NOMO-1 treated with dmso at 0.1 percent for 144 hours (cell line): ENCODE data around the gene OFD1.
"Not testable (repeated sequence)": the region's sequence is repeated elsewhere in the genome, so short reads cannot be mapped to it uniquely, and the experiment has no call there.

Experiments
- DNase-seq: peaks from one replicate; lab custom pipeline; 2025; ENCODE audit not compliant: unreplicated experiment; lab: John Stamatoyannopoulos, UW

OFD1 gene

DNA sequence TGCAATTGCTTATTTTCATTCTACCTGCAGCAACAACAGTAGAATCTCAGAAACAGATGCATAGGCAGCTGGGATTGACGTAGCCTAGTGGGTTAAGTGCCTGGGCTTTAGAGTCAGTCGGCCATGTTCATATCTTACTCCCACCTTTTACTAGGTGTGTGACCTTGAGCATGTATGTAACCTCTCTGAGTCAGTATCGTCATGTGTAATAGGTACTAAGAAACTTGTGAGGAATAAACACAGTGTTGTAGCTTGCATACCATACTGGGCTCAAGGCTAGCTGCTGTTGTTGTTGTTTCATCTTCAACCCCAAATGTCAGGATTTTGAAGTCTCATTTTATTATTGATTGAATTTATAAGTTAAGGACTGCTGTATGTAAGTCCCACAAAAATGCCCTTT, 31.4 kb upstream of the OFD1 start:
- DNase-seq: no peak

GRCh38 chrX:13703589-13703988, 31.0 kb upstream of the OFD1 start:
- no peak for DNase-seq

GRCh38 chrX:13711141-13711540, 23.4 kb upstream of the OFD1 start:
- no peak for DNase-seq

GRCh38 chrX:13716455-13716854, 18.1 kb upstream of the OFD1 start:
- no peak for DNase-seq

- no peak for DNase-seq
Measured at GRCh38 chrX:13716905-13717304, 17.6 kb upstream of the OFD1 start.

DNA sequence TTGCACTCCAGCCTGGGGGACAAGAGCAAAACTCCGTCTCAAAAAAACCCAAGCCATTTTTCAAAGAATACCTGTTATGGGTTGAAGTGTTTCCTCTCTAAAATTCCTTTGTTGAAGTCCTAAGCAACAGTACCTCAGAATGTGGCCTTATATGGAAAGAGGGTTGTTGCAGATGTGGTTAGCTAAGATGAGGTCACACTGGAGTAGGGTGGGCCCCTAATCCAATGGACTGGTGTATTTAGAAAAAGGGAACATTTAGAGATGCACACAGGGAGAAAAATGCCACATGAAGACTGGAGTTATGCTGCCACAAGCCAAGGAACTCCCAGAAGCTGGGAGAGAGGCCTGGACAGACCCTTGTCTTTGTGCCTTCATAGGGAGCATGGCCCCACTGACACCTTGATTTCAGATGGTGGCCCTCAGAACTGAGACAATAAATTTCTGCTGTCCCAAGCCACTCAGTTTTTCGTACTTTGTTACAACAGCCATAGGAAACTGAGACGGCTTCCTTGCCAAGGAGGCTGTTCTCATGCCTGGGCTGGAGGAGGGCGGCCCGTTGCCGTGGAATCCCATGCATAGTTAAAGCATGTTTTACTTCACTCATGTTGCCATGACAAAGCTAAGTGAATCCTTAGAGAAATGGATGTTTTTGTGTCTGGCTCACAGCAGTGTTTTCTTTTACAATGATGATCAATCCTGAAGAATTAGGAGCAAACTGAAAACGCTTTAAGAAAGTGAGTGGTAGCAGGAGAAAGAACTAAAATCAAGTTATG, 16.7 kb upstream of the OFD1 start:
- DNase-seq: no peak

DNA sequence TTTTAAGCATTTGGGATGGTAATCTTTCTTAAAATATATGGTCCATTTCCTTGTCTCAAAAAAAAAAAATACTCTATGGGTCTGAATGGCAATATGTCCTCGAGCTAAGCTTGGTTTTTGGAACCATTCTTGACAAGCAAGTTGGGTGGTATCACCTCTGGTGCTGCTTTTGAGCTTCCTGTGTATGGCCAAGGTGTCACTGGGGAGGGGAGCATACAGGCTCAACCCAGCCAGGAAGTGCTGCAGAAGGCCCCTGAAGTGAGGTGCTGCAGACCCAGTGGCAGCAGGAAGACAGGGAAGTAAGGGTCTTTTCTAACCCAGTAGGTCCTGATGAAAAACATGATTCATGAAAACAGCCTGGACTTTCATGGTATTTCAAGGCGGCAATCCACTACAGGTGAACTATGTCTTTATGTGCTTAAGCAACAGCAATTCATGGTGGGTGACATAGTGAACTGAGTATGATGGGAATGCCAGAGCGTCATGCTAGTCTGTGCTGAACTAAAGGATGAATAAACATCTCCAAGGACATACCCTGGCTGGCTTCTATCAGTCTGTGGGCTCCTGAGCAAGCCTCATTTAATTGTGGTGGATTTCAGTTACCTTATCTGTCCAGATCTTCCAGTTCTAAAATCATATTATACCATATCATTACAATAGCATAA, 15.2 kb upstream of the OFD1 start:
- DNase-seq: no peak

- no peak for DNase-seq
Measured at GRCh38 chrX:13721371-13721770, 13.2 kb upstream of the OFD1 start.

GRCh38 chrX:13721819-13722519, 12.6 kb upstream of the OFD1 start:
- no peak for DNase-seq

DNA sequence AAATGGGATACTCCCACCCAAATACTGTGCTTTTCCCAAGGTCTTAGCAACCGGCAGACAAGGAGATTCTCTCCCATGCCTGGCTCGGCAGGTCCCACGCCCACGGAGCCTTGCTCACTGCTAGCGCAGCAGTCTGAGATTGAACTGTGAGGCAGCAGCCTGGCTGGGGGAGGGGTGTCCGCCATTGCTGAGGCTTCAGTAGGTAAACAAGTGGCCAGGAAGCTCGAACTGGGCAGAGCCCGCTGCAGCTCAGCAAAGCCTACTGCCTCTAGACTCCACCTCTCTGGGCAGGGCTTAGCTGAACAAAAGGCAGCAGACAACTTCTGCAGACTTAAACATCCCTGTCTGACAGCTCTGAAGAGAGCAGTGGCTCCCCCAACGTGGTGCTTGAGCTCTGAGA, 9.7 kb upstream of the OFD1 start:
- DNase-seq: not testable (repeated sequence)

GRCh38 chrX:13726583-13726982, 8.0 kb upstream of the OFD1 start:
- DNase-seq: not testable (repeated sequence)

- DNase-seq: not testable (repeated sequence)
Measured at GRCh38 chrX:13730523-13730922, 4.0 kb upstream of the OFD1 start.

DNA sequence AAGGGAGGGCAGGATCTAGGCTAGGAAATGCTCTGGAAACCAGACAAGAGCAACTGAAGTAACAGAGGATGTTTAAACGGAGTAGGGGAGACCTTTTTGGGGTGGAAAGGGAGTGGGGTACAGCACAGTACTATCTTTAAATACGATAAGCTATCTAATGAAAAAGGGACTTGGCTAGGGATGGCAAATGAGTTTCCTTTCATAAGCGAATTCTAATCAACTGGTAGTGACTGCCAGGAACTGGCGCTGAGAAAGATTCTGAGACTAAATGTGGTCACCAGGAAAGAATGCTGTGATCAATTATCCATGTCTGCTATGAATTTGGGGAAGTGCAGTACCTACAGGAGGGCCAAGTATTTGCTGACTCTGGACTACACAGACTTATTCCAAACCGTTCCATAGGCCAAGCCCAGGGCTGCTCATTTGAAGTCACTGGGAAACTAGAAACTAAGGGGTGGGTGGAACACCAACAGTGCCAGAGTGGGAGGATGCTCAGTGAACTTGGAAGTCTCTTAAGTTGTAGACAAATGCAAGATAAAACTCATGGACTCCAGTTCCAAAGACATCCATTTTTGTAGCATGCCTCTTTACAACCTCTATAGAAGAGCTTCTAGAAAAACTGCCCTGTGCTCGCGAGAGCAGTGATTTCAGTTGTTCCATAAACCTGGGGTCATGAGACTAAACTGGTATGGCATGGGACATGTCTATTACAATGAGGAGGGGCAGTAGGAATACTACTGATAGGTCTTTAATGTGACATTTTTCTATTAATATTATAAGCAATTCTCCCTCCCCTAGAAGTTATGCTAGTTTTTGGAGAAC, 2.1 kb upstream of the OFD1 start:
- DNase-seq: no peak

GRCh38 chrX:13733506-13733905, 1.0 kb upstream of the OFD1 start:
- no peak for DNase-seq

GRCh38 chrX:13741695-13742094, 7.1 kb downstream of the OFD1 start:
- no peak for DNase-seq

DNA sequence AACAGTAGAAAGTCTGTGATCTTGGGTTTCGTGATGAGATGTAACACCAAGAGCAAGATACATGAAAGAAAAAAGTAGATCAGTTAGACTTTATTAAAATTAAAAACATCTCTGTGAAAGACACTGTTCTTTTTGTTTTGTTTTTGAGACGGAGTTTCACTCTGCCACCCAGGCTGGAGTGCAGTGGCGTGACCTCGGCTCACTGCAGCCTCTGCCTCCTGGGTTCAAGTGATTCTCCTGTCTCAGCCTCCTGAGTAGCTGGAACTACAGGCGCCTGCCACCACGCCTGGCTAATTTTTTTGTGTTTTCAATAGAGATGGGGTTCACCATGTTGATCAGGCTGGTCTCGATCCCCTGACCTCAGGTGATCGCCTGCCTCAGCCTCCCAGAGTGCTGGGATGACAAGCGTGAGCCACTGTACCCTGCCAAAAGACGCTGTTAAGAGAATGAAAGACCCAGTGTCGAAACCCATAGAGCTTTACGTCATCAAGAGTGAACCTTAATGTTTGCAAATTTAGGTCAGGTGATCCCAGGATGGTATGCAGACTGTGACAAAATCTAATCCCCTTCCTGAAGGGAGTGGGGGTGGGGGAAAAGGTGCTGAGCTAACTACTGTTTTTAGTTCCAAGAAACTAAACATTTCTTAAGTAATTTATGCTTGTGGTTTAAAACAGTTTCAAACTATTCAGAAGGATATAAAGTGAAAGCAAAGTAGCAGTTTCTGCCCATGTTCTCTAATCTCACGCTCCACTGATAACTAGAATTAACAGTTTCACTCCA, 8.0 kb downstream of the OFD1 start:
- DNase-seq: peak; percentile 36

- no peak for DNase-seq
Measured at GRCh38 chrX:13747836-13748235, 13.3 kb downstream of the OFD1 start.

GRCh38 chrX:13748486-13748885, 13.9 kb downstream of the OFD1 start:
- DNase-seq: no peak

DNA sequence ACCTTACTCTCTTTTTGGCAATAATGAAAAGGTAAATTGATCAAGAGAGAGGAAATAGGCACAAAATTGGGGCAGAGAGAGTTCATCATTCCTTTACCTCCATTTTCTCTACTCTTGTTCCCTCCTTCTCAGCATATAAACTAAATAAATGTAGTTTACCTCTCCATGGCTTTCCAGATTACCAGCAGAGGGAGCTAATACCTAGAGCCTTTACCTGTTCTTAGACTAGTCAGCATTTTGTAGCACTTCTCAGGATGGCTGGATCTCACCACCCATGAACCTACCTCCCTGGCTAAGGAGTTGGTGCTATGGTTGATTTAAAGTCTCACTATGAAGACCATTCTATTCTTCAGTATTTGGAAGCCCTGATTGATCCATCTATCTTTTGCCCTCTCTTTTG, 15.7 kb downstream of the OFD1 start:
- peak; percentile 24 for DNase-seq

DNA sequence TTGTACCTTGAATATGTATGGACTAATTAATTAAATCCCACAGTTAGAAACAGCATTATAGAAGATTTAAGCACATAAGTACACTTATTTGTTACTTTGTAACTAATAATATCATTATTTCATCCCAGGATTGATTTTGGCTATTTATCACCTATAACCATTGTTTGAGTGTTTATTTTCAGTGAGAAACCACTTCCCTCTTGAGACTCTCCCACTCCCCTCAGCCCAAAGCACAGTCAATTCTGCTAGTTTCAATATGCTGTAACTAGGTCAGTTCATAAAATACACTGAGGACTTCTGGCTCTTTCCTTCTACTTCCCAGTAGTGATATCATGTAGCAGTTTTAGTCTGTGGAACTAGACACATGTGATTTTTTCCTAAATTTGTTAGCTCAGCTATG, 16.3 kb downstream of the OFD1 start:
- DNase-seq: no peak
